Parathyroid adenoma (tissue), 2 donors: ENCODE measurements around the gene FSD2.
A peak's percentile ranks its signal among the peaks of the same experiment; 100 is the strongest.
"Not testable (repeated sequence)": the region's sequence is repeated elsewhere in the genome, so short reads cannot be mapped to it uniquely, and the experiment has no call there.

ENCODE experiments used
- H2AFZ ChIP-seq: fragments of 300-600 bp; sonication (generic); one replicate; pipeline ENCODE4 v1.7.0; 2017; ENCODE audit warnings: antibody characterized with exemption, mild to moderate bottlenecking
- H3K27ac ChIP-seq: fragments of 300-600 bp; sonication (generic); one replicate; pipeline ENCODE4 v1.7.0; 2017
- H3K27me3 ChIP-seq: fragments of 300-600 bp; sonication (generic); one replicate; pipeline ENCODE4 v1.7.0; 2017; ENCODE audit warnings: low read length; ENCODE audit not compliant: control insufficient read depth, insufficient read depth
- H3K36me3 ChIP-seq: fragments of 300-600 bp; sonication (generic); one replicate; pipeline ENCODE4 v1.7.0; 2017; ENCODE audit warnings: low read length; ENCODE audit not compliant: control insufficient read depth, insufficient read depth
- H3K4me1 ChIP-seq: fragments of 300-600 bp; sonication (generic); one replicate; pipeline ENCODE4 v1.7.0; 2017; ENCODE audit warnings: control low read depth
- H3K4me2 ChIP-seq: fragments of 300-600 bp; sonication (generic); one replicate; pipeline ENCODE4 v1.7.0; 2017; ENCODE audit warnings: low read length
- H3K4me3 ChIP-seq: fragments of 300-600 bp; sonication (generic); one replicate; pipeline ENCODE4 v1.7.0; 2017; ENCODE audit warnings: low read depth, low read length
- H3K79me2 ChIP-seq: fragments of 300-600 bp; sonication (generic); one replicate; pipeline ENCODE4 v1.7.0; 2017; ENCODE audit warnings: control low read depth
- H3K9ac ChIP-seq: fragments of 300-600 bp; sonication (generic); one replicate; pipeline ENCODE4 v1.7.0; 2017; ENCODE audit warnings: mild to moderate bottlenecking
- H3K9me3 ChIP-seq: fragments of 300-600 bp; sonication (generic); one replicate; pipeline ENCODE4 v1.7.0; 2017; ENCODE audit warnings: low read length; ENCODE audit not compliant: control insufficient read depth
- TF ChIP-seq, protein P1 (sequence below): fragments of 300-600 bp; sonication (generic); IDR thresholded peaks from one replicate; pipeline ENCODE4 v1.7.0; 2017; ENCODE audit warnings: antibody characterized with exemption, mild to moderate bottlenecking
- donor health status: primary hyperparathyroidism.

The FSD2 gene

DNA sequence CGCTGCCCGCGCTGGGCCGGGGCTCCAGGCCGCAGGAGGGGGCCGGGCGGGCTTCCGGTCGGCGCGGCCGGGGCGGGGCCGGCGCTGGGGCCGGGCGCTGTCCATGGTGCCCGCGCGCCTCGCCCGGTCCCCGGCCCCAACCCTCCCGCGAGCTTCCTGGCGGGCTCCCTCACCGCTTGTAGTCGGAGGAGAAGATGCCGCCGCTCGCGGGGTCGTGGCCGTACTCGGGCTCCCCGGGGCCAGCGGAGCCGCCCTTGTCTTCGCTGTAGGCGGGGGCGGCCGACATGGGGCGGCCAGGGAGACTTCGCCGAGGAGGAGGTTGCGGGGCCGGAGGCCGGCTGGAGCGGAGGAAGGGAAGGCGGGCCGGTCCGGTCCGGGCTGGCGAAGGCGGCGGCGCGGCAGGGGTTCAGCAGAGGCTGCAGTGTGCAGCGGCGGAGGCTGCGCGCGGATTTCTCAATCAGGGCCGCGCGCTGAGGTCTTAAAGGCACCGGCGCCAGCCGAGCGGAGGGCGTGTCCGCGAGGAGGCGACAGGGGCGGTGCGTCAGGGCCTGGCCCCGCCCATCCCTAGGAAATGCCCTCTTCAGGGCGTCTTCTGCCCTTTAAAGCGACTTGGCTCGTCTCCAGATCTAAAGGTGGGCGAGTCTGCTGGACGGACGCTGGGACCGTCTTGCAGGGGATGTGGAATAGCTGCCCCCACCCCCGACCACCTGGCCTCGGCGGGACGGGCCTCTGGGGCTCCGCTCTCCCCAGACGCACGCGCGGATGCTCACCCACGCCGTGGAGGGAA lies 96.3 kb downstream of the FSD2 start, which contains the start of gene AP3B2:
Gene AP3B2 (minus strand): TSS at position 455 of the 787 bp plus-strand sequence. CDS start 169 bp downstream, at position 286.
- no peaks in the 10 kb centered on the region for H3K27me3 ChIP-seq
- H3K9me3 ChIP-seq = no peaks in the 10 kb centered on the region
- peak within 1 kb of the TSS; percentile 84 for H3K4me2 ChIP-seq
- peak within 1 kb of the TSS; percentile 66 for H3K4me3 ChIP-seq
- peak within 1 kb of the TSS; percentile 14 for H3K9ac ChIP-seq
- TF ChIP-seq, protein P1, sequence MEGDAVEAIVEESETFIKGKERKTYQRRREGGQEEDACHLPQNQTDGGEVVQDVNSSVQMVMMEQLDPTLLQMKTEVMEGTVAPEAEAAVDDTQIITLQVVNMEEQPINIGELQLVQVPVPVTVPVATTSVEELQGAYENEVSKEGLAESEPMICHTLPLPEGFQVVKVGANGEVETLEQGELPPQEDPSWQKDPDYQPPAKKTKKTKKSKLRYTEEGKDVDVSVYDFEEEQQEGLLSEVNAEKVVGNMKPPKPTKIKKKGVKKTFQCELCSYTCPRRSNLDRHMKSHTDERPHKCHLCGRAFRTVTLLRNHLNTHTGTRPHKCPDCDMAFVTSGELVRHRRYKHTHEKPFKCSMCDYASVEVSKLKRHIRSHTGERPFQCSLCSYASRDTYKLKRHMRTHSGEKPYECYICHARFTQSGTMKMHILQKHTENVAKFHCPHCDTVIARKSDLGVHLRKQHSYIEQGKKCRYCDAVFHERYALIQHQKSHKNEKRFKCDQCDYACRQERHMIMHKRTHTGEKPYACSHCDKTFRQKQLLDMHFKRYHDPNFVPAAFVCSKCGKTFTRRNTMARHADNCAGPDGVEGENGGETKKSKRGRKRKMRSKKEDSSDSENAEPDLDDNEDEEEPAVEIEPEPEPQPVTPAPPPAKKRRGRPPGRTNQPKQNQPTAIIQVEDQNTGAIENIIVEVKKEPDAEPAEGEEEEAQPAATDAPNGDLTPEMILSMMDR = no peak
- H3K27ac ChIP-seq = peak within 1 kb of the TSS; percentile 89
- peak within 1 kb of the TSS; percentile 78 for H2AFZ ChIP-seq
- no peaks in the 10 kb centered on the region for H3K36me3 ChIP-seq
- no peaks in the 10 kb centered on the region for H3K4me1 ChIP-seq
- H3K79me2 ChIP-seq = peaks cover 5% of the 10 kb centered on the region

DNA sequence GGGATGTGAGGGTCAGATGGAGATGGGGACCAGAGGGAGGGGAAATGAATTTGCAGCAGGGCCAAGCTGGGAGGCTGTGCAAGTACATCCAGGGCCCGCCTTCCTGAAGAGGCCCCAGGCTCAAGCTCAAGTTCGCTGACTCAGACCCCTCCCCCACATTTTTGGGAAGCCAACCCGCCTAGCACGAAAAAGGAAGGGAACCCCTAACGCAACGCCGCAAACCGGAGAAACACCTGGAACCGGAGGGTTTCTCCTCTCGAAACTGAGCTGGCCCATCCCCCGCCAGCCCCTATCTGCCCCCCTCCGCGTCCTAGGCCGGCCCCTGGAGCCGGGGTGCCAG lies 96.8 kb downstream of the FSD2 start:
- no peak overlapping the region for H3K4me3 ChIP-seq

DNA sequence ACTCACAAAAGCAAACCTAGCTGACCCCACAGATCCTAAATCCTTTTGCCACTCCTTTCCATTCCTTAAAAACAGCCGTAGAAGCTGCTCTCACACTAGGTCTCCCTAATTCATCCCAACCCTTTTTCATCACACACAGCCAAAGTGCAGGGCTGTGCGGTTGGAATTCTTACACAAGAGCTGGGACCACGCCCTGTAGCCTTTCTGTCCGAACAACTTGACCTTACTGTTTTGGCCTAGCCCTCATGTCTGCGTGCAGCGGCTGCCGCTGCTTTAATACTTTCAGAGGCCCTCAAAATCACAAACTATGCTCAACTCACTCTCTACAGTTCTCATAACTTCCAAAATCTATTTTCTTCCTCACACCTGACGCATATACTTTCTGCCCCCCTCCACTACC lies 100.0 kb downstream of the FSD2 start:
- not testable (repeated sequence) for H3K27ac ChIP-seq, H3K79me2 ChIP-seq, H3K9me3 ChIP-seq, H3K9ac ChIP-seq, H3K4me2 ChIP-seq, H2AFZ ChIP-seq, H3K36me3 ChIP-seq, H3K4me3 ChIP-seq, H3K4me1 ChIP-seq, H3K27me3 ChIP-seq

More for the DNA sequence above, 96.8 kb downstream of the FSD2 start:
- H2AFZ ChIP-seq = no peak overlapping the region
- H3K9me3 ChIP-seq = no peaks in the 10 kb centered on the region
- H3K4me2 ChIP-seq = peak overlapping the region; percentile 47
- no peaks in the 10 kb centered on the region for H3K36me3 ChIP-seq
- no peaks in the 10 kb centered on the region for H3K27me3 ChIP-seq
- TF ChIP-seq, protein P1 = no peak
- H3K9ac ChIP-seq = no peak overlapping the region
- H3K4me1 ChIP-seq = no peaks in the 10 kb centered on the region
- peak overlapping the region; percentile 89 for H3K27ac ChIP-seq
- H3K79me2 ChIP-seq = peaks cover 5% of the 10 kb centered on the region
